ENCODE measurements around the gene DCAF12.

GRCh38 chr9:34163434-34163833 is 36.9 kb upstream of the DCAF12 start:
- TF ChIP-seq CTCF (conservative IDR thresholded peaks at IDR 0.05; ENCODE audit: low read length): no peak
- no peak for TF ChIP-seq EZH2phosphoT487 (IDR thresholded peaks at IDR 0.05; ENCODE audit: borderline replicate concordance)
